WTC11 (cell line): ENCODE data around the gene CEACAM16. TPM values are rescaled to one million over a fixed set of nuclear protein-coding genes. Genes with fewer than 3 reads are reported as not detected.

Experiments
- ATAC-seq: fragments of 200-7000 bp; cut with Tn5 transposase; 2 replicates; pipeline ENCODE4 v1.10.0; 2021; ENCODE audit warnings: mild to moderate bottlenecking, moderate library complexity
- CTCF ChIA-PET: fragments of 300-600 bp; sonication (Branson Sonifier 250); formaldehyde crosslinking; loops from one replicate; lab custom pipeline; 2021; ENCODE audit warnings: antibody characterized with exemption; lab: Charles Lee
- POLR2A ChIA-PET: fragments of 350-600 bp; sonication (Branson Sonifier 250); formaldehyde crosslinking; loops from one replicate; lab custom pipeline; 2021; ENCODE audit warnings: antibody characterized with exemption; lab: Charles Lee
- DNase-seq: peaks from one replicate; pipeline ENCODE4 v3.0.0; 2021; ENCODE audit warnings: low spot score
- H3K27ac Mint-ChIP-seq: 2 replicates; pipeline ENCODE4 v1.8.0; 2021; ENCODE audit warnings: mixed read lengths
- H3K27me3 Mint-ChIP-seq: 2 replicates; pipeline ENCODE4 v1.8.0; 2021; ENCODE audit warnings: low read depth, mild to moderate bottlenecking, moderate library complexity, mixed read lengths
- H3K36me3 Mint-ChIP-seq: 2 replicates; pipeline ENCODE4 v1.8.0; 2021; ENCODE audit warnings: mixed read lengths
- H3K4me1 Mint-ChIP-seq: 2 replicates; pipeline ENCODE4 v1.8.0; 2022; ENCODE audit warnings: mixed read lengths
- H3K4me3 Mint-ChIP-seq: 2 replicates; pipeline ENCODE4 v1.8.0; 2021; ENCODE audit warnings: mild to moderate bottlenecking, moderate library complexity, mixed read lengths
- H3K9me3 Mint-ChIP-seq: 2 replicates; pipeline ENCODE4 v1.8.0; 2021; ENCODE audit warnings: mixed read lengths
- CREB1 ChIP-seq: sonication (generic); formaldehyde crosslinking; IDR thresholded peaks from 2 replicates; pipeline ENCODE4 v1.8.0; 2023; ENCODE audit warnings: mild to moderate bottlenecking, missing genetic modification reagents
- E2F5 ChIP-seq: sonication (generic); formaldehyde crosslinking; IDR thresholded peaks from 2 replicates; pipeline ENCODE4 v1.8.1; 2022; ENCODE audit warnings: mild to moderate bottlenecking, moderate library complexity, missing genetic modification reagents
- ESRRA ChIP-seq: sonication (generic); formaldehyde crosslinking; IDR thresholded peaks from 2 replicates; pipeline ENCODE4 v1.8.1; 2022; ENCODE audit warnings: mild to moderate bottlenecking, missing genetic modification reagents, borderline replicate concordance
- ETV6 ChIP-seq: sonication (generic); formaldehyde crosslinking; IDR thresholded peaks from 2 replicates; pipeline ENCODE4 v1.8.1; 2022; ENCODE audit warnings: mild to moderate bottlenecking, missing genetic modification reagents
- FOXP1 ChIP-seq: sonication (generic); formaldehyde crosslinking; IDR thresholded peaks from 2 replicates; pipeline ENCODE4 v1.8.0; 2022; ENCODE audit warnings: missing genetic modification reagents, mild to moderate bottlenecking, moderate library complexity, borderline replicate concordance
- FOXP4 ChIP-seq: sonication (generic); formaldehyde crosslinking; IDR thresholded peaks from 2 replicates; pipeline ENCODE4 v1.8.0; 2022; ENCODE audit warnings: mild to moderate bottlenecking, missing genetic modification reagents
- KAT7 ChIP-seq: sonication (generic); formaldehyde crosslinking; IDR thresholded peaks from 2 replicates; pipeline ENCODE4 v1.8.1; 2023; ENCODE audit warnings: missing genetic modification reagents, mild to moderate bottlenecking, borderline replicate concordance
- MLX ChIP-seq: sonication (generic); formaldehyde crosslinking; IDR thresholded peaks from 2 replicates; pipeline ENCODE4 v1.8.1; 2023; ENCODE audit warnings: mild to moderate bottlenecking, missing genetic modification reagents, moderate library complexity
- NR1H2 ChIP-seq: sonication (generic); formaldehyde crosslinking; IDR thresholded peaks from 2 replicates; pipeline ENCODE4 v1.9.0; 2021; ENCODE audit warnings: mild to moderate bottlenecking, moderate library complexity, missing genetic modification reagents
- OVOL2 ChIP-seq: fragments of 250-450 bp; sonication (Bioruptor Pico); IDR thresholded peaks from 2 replicates; pipeline ENCODE4 v1.9.0; 2021; ENCODE audit warnings: mild to moderate bottlenecking, borderline replicate concordance
- SP1 ChIP-seq: sonication (generic); formaldehyde crosslinking; conservative IDR thresholded peaks from 2 replicates; pipeline ENCODE4 v1.8.1; 2022; ENCODE audit warnings: missing genetic modification reagents
- TCF7 ChIP-seq: sonication (generic); formaldehyde crosslinking; IDR thresholded peaks from 2 replicates; pipeline ENCODE4 v1.8.0; 2022; ENCODE audit warnings: mild to moderate bottlenecking, low read depth, missing genetic modification reagents, moderate library complexity
- ZNF317 ChIP-seq: sonication (generic); formaldehyde crosslinking; IDR thresholded peaks from 2 replicates; pipeline ENCODE4 v1.8.1; 2023; ENCODE audit warnings: low read depth, mild to moderate bottlenecking, moderate library complexity, missing genetic modification reagents, borderline replicate concordance
- ZSCAN18 ChIP-seq: fragments of 250-450 bp; sonication (Bioruptor Pico); IDR thresholded peaks from 2 replicates; pipeline ENCODE4 v2.1.2; 2022; ENCODE audit warnings: mild to moderate bottlenecking, moderate library complexity
- total RNA-seq: library from RNA; stranded (reverse); gene quantifications from 3 replicates; pipeline ENCODE4 v1.2.3, GENCODE V29; 2021
- TF ChIP-seq, protein P1 (sequence below): sonication (generic); formaldehyde crosslinking; IDR thresholded peaks from 2 replicates; pipeline ENCODE4 v1.8.1; 2022; ENCODE audit warnings: low read depth, missing genetic modification reagents, borderline replicate concordance
- TF ChIP-seq, protein P2 (sequence below): sonication (generic); formaldehyde crosslinking; IDR thresholded peaks from 2 replicates; pipeline ENCODE4 v1.8.1; 2023; ENCODE audit warnings: mild to moderate bottlenecking, missing genetic modification reagents
- TF ChIP-seq, protein P3 (sequence below): sonication (generic); formaldehyde crosslinking; conservative IDR thresholded peaks from 2 replicates; pipeline ENCODE4 v1.8.1; 2022; ENCODE audit warnings: mild to moderate bottlenecking, missing genetic modification reagents

CEACAM16 gene
- total RNA-seq, 1 experiment from 2014 or later, result not detected

GRCh38 chr19:44746946-44747738, 48.2 kb downstream of the CEACAM16 start:
- TF ChIP-seq ZSCAN18 (CRISPR knock-in tag) (no peak), ETV6 (CRISPR knock-in tag) (0 out of 2 replicates have a peak, but pooled peaks have one; percentile 18), FOXP4 (CRISPR knock-in tag) (0 out of 2 replicates have a peak, but pooled peaks have one; percentile 23), SP1 (CRISPR knock-in tag) (peak; percentile 43; the same call in 1 of the 2 replicates)
- Mint-ChIP-seq H3K27me3 (peaks cover 70% of the 10 kb centered on the region), H3K27ac (no peak overlapping the region), H3K9me3 (no peaks in the 10 kb centered on the region), H3K36me3 (no peaks in the 10 kb centered on the region), H3K4me1 (peaks cover 13% of the 10 kb centered on the region), H3K4me3 (peak overlapping the region; percentile 86)
- CTCF ChIA-PET, result interaction anchor here (1.0 kb wide), 1 partner anchor 99 kb away, joined by 5 read pairs; the partner anchor contains the start of gene NECTIN2
- DNase-seq, result peak; percentile 84
- POLR2A ChIA-PET, result no interaction called here
- peak; percentile 87 for ATAC-seq

DNA sequence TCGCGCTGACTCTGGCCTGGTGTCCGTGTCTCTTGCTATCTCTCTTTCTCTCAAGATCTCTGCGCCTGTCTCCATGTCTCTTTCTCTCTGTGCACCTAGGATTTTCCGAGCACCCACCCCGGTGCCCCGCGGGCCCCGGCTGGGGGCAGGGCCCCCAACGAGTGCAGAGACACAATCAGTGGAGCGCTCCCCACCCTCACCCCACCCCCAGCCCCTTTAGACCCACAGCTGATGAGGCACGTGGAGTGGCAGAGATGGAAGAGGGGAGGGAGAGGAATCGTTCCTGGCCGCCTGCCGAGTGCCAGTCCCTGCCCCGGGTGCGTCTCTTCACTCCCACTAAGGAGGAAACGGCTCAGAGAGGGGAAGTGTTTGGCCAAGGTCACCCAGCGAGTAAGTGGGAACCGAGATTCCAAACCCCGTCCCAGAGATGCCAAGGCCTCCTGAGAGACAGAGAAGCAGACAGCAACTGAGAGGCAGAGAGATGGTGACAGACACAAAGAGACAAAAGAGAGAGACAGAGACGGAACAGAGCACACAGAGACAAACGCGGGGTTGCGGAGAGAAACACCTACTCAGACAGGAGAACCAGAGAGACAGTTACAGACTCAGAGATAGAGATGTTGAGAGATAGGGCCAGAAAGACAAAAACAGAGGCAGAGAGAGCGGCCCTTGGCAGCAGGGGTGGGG, 48.9 kb downstream of the CEACAM16 start:
- DNase-seq (no peak), ATAC-seq (peak; percentile 19)
- Mint-ChIP-seq H3K27ac (no peak overlapping the region), H3K9me3 (no peaks in the 10 kb centered on the region), H3K4me3 (peak overlapping the region; percentile 86), H3K4me1 (peaks cover 12% of the 10 kb centered on the region), H3K27me3 (peaks cover 78% of the 10 kb centered on the region), H3K36me3 (no peaks in the 10 kb centered on the region)
- TF ChIP-seq FOXP1 (CRISPR knock-in tag), result no peak
- TF ChIP-seq TCF7 (CRISPR knock-in tag), result no peak
- no peak for TF ChIP-seq MLX (CRISPR knock-in tag)
- TF ChIP-seq CREB1 (CRISPR knock-in tag), result no peak
- TF ChIP-seq NR1H2, result no peak
- no peak for TF ChIP-seq KAT7 (CRISPR knock-in tag)
- TF ChIP-seq E2F5, result no peak
- TF ChIP-seq, protein P1, sequence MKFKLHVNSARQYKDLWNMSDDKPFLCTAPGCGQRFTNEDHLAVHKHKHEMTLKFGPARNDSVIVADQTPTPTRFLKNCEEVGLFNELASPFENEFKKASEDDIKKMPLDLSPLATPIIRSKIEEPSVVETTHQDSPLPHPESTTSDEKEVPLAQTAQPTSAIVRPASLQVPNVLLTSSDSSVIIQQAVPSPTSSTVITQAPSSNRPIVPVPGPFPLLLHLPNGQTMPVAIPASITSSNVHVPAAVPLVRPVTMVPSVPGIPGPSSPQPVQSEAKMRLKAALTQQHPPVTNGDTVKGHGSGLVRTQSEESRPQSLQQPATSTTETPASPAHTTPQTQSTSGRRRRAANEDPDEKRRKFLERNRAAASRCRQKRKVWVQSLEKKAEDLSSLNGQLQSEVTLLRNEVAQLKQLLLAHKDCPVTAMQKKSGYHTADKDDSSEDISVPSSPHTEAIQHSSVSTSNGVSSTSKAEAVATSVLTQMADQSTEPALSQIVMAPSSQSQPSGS (CRISPR knock-in tag), result no peak
- TF ChIP-seq ZNF317 (CRISPR knock-in tag), result no peak
- TF ChIP-seq, protein P2, sequence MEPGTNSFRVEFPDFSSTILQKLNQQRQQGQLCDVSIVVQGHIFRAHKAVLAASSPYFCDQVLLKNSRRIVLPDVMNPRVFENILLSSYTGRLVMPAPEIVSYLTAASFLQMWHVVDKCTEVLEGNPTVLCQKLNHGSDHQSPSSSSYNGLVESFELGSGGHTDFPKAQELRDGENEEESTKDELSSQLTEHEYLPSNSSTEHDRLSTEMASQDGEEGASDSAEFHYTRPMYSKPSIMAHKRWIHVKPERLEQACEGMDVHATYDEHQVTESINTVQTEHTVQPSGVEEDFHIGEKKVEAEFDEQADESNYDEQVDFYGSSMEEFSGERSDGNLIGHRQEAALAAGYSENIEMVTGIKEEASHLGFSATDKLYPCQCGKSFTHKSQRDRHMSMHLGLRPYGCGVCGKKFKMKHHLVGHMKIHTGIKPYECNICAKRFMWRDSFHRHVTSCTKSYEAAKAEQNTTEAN, result no peak
- TF ChIP-seq, protein P3, sequence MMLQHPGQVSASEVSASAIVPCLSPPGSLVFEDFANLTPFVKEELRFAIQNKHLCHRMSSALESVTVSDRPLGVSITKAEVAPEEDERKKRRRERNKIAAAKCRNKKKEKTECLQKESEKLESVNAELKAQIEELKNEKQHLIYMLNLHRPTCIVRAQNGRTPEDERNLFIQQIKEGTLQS (CRISPR knock-in tag), result no peak
- TF ChIP-seq SP1 (CRISPR knock-in tag), result no peak
- TF ChIP-seq OVOL2 (CRISPR knock-in tag), result no peak
- no peak for TF ChIP-seq ESRRA
- CTCF ChIA-PET, result interaction anchor here (1.0 kb wide), 1 partner anchor 98 kb away, joined by 5 read pairs; the partner anchor contains the start of gene NECTIN2
- POLR2A ChIA-PET, result no interaction called here
